CD14-positive monocyte (primary cell): ENCODE results near the gene UBE2N. TPM values are rescaled to one million over a fixed set of nuclear protein-coding genes. Genes with fewer than 3 reads are reported as not detected.
"Not testable (repeated sequence)": the region's sequence is repeated elsewhere in the genome, so short reads cannot be mapped to it uniquely, and the experiment has no call there.

Source experiments
- DNase-seq, 3 donors: peaks; one replicate each; pipeline ENCODE4 v3.0.0-alpha.2; 2011 to 2022
- H2AFZ ChIP-seq: 2 replicates; pipeline ENCODE4 v1.6.0; 2012; ENCODE audit warnings: mild to moderate bottlenecking, low read depth, low read length, inconsistent platforms; ENCODE audit not compliant: insufficient read depth, poor library complexity, severe bottlenecking
- H3K27ac ChIP-seq, 2 donors: 1 replicate in 1 of 2; 2 replicates in 1 of 2; pipeline ENCODE4 v1.5.1; 2012 to 2013; ENCODE audit warnings: low read length in 2 of 2, control low read depth in 1 of 2, inconsistent platforms in 1 of 2, low read depth in 1 of 2, mild to moderate bottlenecking in 1 of 2
- H3K27me3 ChIP-seq, 2 donors: one replicate each; pipeline versions ENCODE4 v1.6.0 to v1.6.1; 2011 to 2013; ENCODE audit warnings: low read length in 2 of 2; ENCODE audit not compliant: control insufficient read depth in 2 of 2, insufficient read depth in 2 of 2
- H3K36me3 ChIP-seq, 2 donors: replicated peaks in 1 of 2; 1 replicate in 1 of 2; 2 replicates in 1 of 2; pipeline versions ENCODE4 v1.5.1 to v1.6.1; 2012 to 2013; ENCODE audit warnings: low read length in 2 of 2, control low read depth in 1 of 2, inconsistent platforms in 1 of 2, mild to moderate bottlenecking in 1 of 2; ENCODE audit not compliant: insufficient read depth in 2 of 2, control insufficient read depth in 1 of 2
- H3K4me1 ChIP-seq, 2 donors: 1 replicate in 1 of 2; 2 replicates in 1 of 2; pipeline versions ENCODE4 v1.5.1 to v1.6.1; 2012 to 2013; ENCODE audit warnings: low read length in 2 of 2, control low read depth in 1 of 2, inconsistent platforms in 1 of 2, mild to moderate bottlenecking in 1 of 2, moderate library complexity in 1 of 2; ENCODE audit not compliant: insufficient read depth in 2 of 2, control insufficient read depth in 1 of 2
- H3K4me2 ChIP-seq: replicated peaks from 2 replicates; pipeline ENCODE3; 2012; ENCODE audit warnings: low read length, moderate library complexity, mild to moderate bottlenecking; ENCODE audit not compliant: poor library complexity, severe bottlenecking; ENCODE audit errors: extremely low read depth
- H3K4me3 ChIP-seq, 3 experiments: fragments of 200-600 bp in 1 of 3; sonication (generic) in 1 of 3; replicated peaks in 1 of 3; 1 replicate in 2 of 3; 2 replicates in 1 of 3; pipeline ENCODE4 v1.5.1; 2011 to 2013; ENCODE audit warnings: low read length in 3 of 3, mild to moderate bottlenecking in 3 of 3, control low read depth in 2 of 3, low read depth in 2 of 3, inconsistent platforms in 1 of 3, moderate library complexity in 1 of 3
- H3K79me2 ChIP-seq: 2 replicates; pipeline ENCODE4 v1.6.0; 2012; ENCODE audit warnings: mild to moderate bottlenecking, control low read depth, inconsistent platforms, low read length, moderate library complexity; ENCODE audit not compliant: insufficient read depth
- H3K9ac ChIP-seq: 2 replicates; pipeline ENCODE4 v1.6.0; 2017; ENCODE audit warnings: low read length, mild to moderate bottlenecking; ENCODE audit not compliant: insufficient read depth, poor library complexity, severe bottlenecking
- H3K9me3 ChIP-seq, 2 donors: replicated peaks in 1 of 2; 1 replicate in 1 of 2; 2 replicates in 1 of 2; pipeline versions ENCODE4 v1.5.1 to v1.6.1; 2012 to 2013; ENCODE audit warnings: low read length in 2 of 2, control low read depth in 1 of 2; ENCODE audit not compliant: control insufficient read depth in 1 of 2, insufficient read depth in 1 of 2
- H4K20me1 ChIP-seq: 2 replicates; pipeline ENCODE4 v1.6.0; 2012; ENCODE audit warnings: mild to moderate bottlenecking, low read length, control low read depth, moderate library complexity; ENCODE audit not compliant: insufficient read depth
- H3K27ac Mint-ChIP-seq, 7 donors: one replicate each; pipeline ENCODE4 v1.8.0; 2020; ENCODE audit warnings: mild to moderate bottlenecking in 7 of 7, mixed read lengths in 7 of 7, moderate library complexity in 6 of 7, inconsistent platforms in 2 of 7
- H3K27me3 Mint-ChIP-seq, 3 donors: one replicate each; pipeline ENCODE4 v1.8.0; 2021 to 2022; ENCODE audit warnings: low read depth in 3 of 3, mild to moderate bottlenecking in 3 of 3, mixed read lengths in 3 of 3, moderate library complexity in 3 of 3, inconsistent platforms in 1 of 3
- H3K36me3 Mint-ChIP-seq, 2 donors: one replicate each; pipeline ENCODE4 v1.8.0; 2020; ENCODE audit warnings: mixed read lengths in 2 of 2, inconsistent platforms in 1 of 2, mild to moderate bottlenecking in 1 of 2
- H3K4me1 Mint-ChIP-seq: one replicate; pipeline ENCODE4 v1.8.0; 2020; ENCODE audit warnings: mild to moderate bottlenecking, mixed read lengths
- H3K4me3 Mint-ChIP-seq, 2 donors: one replicate each; pipeline ENCODE4 v1.8.0; 2020; ENCODE audit warnings: mild to moderate bottlenecking in 2 of 2, mixed read lengths in 2 of 2, moderate library complexity in 1 of 2
- H3K9me3 Mint-ChIP-seq, 7 donors: one replicate each; pipeline ENCODE4 v1.8.0; 2020 to 2022; ENCODE audit warnings: mixed read lengths in 7 of 7, mild to moderate bottlenecking in 6 of 7, moderate library complexity in 6 of 7, inconsistent platforms in 2 of 7
- CTCF ChIP-seq: fragments of 200-600 bp; IDR thresholded peaks from one replicate; pipeline ENCODE4 v1.8.0; 2022; ENCODE audit warnings: antibody characterized with exemption, mild to moderate bottlenecking
- WGBS: methylation state at CpG from one replicate; pipeline ENCODE4 v1.1.5; 2013; ENCODE audit warnings: missing lambda C conversion rate; ENCODE audit not compliant: insufficient coverage; 5-methylcytosine and 5-hydroxymethylcytosine counted together
- intact Hi-C, 2 donors: fragments of 100-400 bp; cut with micrococcal nuclease; formaldehyde crosslinking; loops; one replicate each; pipeline versions ENCODE4 v1.15.0 to v1.15.1; 2023
- polyA plus RNA-seq, 3 donors: library from polyadenylated mRNA; depleted of rRNA in 1 of 3; unstranded in 2 of 3; stranded (reverse) in 1 of 3; fragments of 300-500 nt in 2 of 3; fragments of >200 nt in 1 of 3; fragmentation: Illumina TruSeq in 2 of 3; gene quantifications; 1 replicate in 2 of 3; 2 replicates in 1 of 3; pipeline ENCODE4 v1.2.3, GENCODE V29; 2012 to 2021

UBE2N gene
- polyA plus RNA-seq, 3 donors = 31.2 to 119 (median 108) TPM

DNA sequence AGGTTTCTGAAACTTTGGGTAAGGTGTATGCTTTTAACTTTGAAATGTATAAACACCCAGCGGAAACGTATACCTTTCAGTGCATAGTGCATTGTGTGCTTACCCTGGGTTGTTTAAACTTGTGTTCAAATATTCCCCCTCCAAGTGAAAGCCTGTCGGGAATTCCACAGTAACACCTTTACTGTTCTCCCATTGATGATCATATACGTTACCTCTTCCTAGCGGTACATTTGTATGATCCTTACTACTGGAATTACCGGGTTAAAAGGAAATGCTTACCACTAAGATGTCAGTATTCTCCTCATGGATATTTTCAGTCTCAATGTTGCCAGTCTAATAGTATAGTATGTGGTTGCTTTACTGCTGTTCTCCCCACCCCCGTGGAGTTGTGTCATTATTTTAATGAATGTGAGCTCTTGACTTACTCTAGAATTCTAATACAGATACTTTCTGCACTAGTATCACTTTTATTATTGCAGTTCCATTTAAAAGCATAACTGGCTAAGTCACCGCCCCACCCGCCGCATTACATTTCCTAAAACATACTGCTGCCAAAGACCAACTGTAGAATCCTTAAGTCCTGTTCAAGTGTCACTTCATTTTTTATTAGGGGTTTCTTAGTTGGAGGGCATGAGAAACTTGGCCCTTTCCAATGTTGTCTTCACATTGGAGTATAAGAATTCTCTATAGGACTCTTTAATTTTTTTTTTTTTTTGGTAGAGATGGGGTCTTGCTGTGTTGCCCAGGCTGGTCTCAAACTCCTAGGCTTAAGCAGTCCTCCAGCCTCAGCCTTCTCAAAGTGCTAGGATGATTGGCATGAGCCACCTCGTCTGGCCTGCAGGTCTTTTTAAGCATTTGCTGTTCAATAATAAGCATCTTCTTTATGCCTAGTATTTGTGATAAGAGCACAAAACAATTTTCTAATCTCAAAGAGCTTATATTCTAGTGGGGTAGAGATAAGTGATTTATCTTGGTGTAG is 39.1 kb downstream of the UBE2N start:
- Histone ChIP-seq H3K4me3 (no peak overlapping the region), H3K9ac (no peak overlapping the region), H3K27ac (no peak overlapping the region), H2AFZ (no peak overlapping the region), H3K36me3 (peaks cover 12 to 59% of the 10 kb centered on the region in 2 donors), H3K4me2 (no peak overlapping the region), H3K4me1 (no peaks in the 10 kb centered on the region), H3K9me3 (no peaks in the 10 kb centered on the region), H4K20me1 (peaks cover 4% of the 10 kb centered on the region), H3K27me3 (no peaks in the 10 kb centered on the region), H3K79me2 (no peaks in the 10 kb centered on the region)
- Mint-ChIP-seq H3K4me3 (no peak overlapping the region), H3K27me3 (no peaks in the 10 kb centered on the region), H3K36me3 (peaks cover 34 to 49% of the 10 kb centered on the region in 2 donors), H3K4me1 (peaks cover 5% of the 10 kb centered on the region), H3K27ac (no peak overlapping the region), H3K9me3 (no peaks in the 10 kb centered on the region)
- WGBS = no CpG with 5 or more reads among the region's 11 CpGs
- TF ChIP-seq CTCF = no peak
- intact Hi-C loops = no loop called here
- no peak for DNase-seq

DNA sequence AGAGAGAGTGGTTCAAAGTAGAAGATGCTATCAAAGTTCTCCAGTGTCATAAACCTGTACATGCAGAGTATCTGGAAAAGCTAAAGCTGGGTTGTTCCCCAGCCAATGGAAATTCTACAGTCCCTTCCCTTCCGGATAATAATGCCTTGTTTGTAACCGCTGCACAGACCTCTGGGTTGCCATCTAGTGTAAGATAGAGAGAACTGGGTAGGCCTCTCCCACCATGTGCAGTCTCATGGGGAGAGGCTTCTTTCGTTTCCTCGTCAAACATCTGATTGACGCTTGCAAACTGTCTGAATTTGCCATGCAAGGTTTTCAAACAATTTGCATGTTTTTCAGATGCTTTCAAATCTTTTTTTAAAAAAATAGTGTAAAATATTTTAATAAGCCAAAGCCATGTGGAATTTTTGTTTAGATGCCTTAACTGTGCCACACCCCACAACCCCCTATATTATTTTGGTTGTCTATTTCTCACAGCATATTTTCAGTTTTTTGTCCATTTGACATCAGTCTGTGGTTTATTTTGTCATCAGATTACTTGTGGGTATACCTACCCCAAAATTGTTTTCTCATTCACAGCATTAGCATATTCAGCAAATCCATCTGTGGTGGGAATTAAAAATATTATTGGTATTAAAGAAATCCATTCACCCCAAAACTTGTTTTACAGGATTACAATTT is 42.4 kb downstream of the UBE2N start:
- no CpG with 5 or more reads among the region's 5 CpGs for WGBS
- not testable (repeated sequence) for H3K4me1 Mint-ChIP-seq, H3K27ac ChIP-seq, H3K9me3 Mint-ChIP-seq, H3K27ac Mint-ChIP-seq, H3K27me3 Mint-ChIP-seq, H2AFZ ChIP-seq, H3K4me2 ChIP-seq, H3K4me3 ChIP-seq, H3K79me2 ChIP-seq, H3K9me3 ChIP-seq, DNase-seq, H3K4me3 Mint-ChIP-seq, H3K27me3 ChIP-seq, H3K4me1 ChIP-seq, H3K9ac ChIP-seq
- H3K36me3 Mint-ChIP-seq = peaks cover 35 to 61% of the 10 kb centered on the region in 2 donors
- Histone ChIP-seq H3K36me3 (peaks cover 22 to 59% of the 10 kb centered on the region in 2 donors), H4K20me1 (peaks cover 16% of the 10 kb centered on the region)
- intact Hi-C loops = loop anchor here (5.0 to 10.0 kb wide), 2 partner anchors 412 to 615 kb away; no protein-coding TSS in a partner anchor
